ENCODE results near the gene PCBD1.

PCBD1 gene

GRCh38 chr10:70847659-70848360 is 40.6 kb downstream of the PCBD1 start:
- H3K4me3 ChIP-seq (ENCODE audit: low read depth, low read length), result no peak overlapping the region
- TF ChIP-seq CTCF (IDR thresholded peaks at IDR 0.05; ENCODE audit: low read depth, low read length), result no peak

DNA sequence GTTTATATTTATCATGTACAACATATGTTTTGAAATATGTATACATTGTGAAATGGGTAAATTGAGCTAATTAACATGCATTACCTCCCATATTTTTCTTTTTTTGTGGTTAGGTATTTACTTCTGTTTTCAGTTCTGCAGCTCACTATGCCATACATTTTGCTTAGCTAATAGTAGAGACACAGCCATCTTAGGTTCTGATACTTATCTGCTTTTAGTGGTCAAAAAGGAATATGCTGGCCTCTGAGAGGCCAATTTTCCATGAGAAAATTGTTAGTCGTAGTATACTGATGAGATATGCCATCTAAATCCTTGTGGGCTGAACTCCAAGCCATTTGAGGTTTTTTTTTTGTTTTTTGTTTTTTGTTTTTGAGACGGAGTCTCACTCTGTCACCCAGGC is 41.6 kb downstream of the PCBD1 start:
- no peak for TF ChIP-seq CTCF (IDR thresholded peaks at IDR 0.05; ENCODE audit: low read depth, low read length)
- H3K4me3 ChIP-seq (ENCODE audit: low read depth, low read length), result no peak overlapping the region

GRCh38 chr10:70845816-70846215 is 42.5 kb downstream of the PCBD1 start:
- TF ChIP-seq CTCF (IDR thresholded peaks at IDR 0.05; ENCODE audit: low read depth, low read length), result no peak
- H3K4me3 ChIP-seq (ENCODE audit: low read depth, low read length), result no peak overlapping the region

- TF ChIP-seq CTCF (IDR thresholded peaks at IDR 0.05; ENCODE audit: low read depth, low read length), result no peak
Observed at GRCh38 chr10:70845256-70845655, 43.1 kb downstream of the PCBD1 start.

GRCh38 chr10:70843776-70844489 is 44.4 kb downstream of the PCBD1 start:
- TF ChIP-seq CTCF (IDR thresholded peaks at IDR 0.05; ENCODE audit: low read depth, low read length), result no peak
- no peak overlapping the region for H3K4me3 ChIP-seq (ENCODE audit: low read depth, low read length)

More at GRCh38 chr10:70845256-70845655, 43.1 kb downstream of the PCBD1 start:
- no peak overlapping the region for H3K4me3 ChIP-seq (ENCODE audit: low read depth, low read length)

- no peak for TF ChIP-seq CTCF (IDR thresholded peaks at IDR 0.05; ENCODE audit: low read depth, low read length)
- no peak overlapping the region for H3K4me3 ChIP-seq (ENCODE audit: low read depth, low read length)
Observed at GRCh38 chr10:70843333-70843732, 45.0 kb downstream of the PCBD1 start.

DNA sequence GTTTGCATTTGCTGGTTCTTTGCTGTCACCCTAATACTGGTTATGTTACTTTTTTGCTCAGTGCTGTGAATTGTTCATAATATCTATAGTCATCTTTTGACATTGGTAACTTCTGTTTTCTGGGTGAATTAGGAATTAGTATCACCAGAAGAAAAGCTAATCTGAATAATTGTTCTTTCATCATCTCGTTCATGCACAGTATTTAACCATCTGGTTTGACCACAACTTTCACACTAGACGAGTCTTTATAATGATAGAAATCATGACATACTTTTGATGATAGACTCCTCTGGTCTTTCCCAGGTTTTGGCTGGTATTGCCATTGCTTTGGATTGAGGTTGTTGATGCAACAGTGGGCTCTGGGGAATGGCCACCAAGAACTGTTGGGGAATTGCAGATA is 47.5 kb downstream of the PCBD1 start:
- no peak overlapping the region for H3K4me3 ChIP-seq (ENCODE audit: low read depth, low read length)
- no peak for TF ChIP-seq CTCF (IDR thresholded peaks at IDR 0.05; ENCODE audit: low read depth, low read length)
